Thyroid gland (tissue), 4 donors: ENCODE results near the gene AIF1. TPM values are rescaled to one million over a fixed set of nuclear protein-coding genes. Genes with fewer than 3 reads are reported as not detected.
A peak's percentile ranks its signal among the peaks of the same experiment; 100 is the strongest.

Experiments
- DNase-seq, 2 donors: peaks; one replicate each; pipeline ENCODE4 v3.0.0-alpha.2; 2019
- H3K27ac ChIP-seq, 3 donors: fragments of 200-600 bp; sonication (generic); 1 replicate in 2 of 3; 2 replicates in 1 of 3; pipeline ENCODE4 v1.5.1; 2016 to 2019; ENCODE audit warnings: mild to moderate bottlenecking in 1 of 3, moderate library complexity in 1 of 3
- H3K27me3 ChIP-seq: fragments of 200-600 bp; sonication (generic); one replicate; pipeline ENCODE4 v1.5.1; 2019
- H3K36me3 ChIP-seq, 2 donors: fragments of 200-600 bp; sonication (generic); one replicate each; pipeline ENCODE4 v1.5.1; 2016 to 2019
- H3K4me1 ChIP-seq, 2 donors: fragments of 200-600 bp; sonication (generic); one replicate each; pipeline ENCODE4 v1.5.1; 2017 to 2019
- H3K4me3 ChIP-seq, 3 donors: fragments of 200-600 bp; sonication (generic); replicated peaks in 1 of 3; 1 replicate in 2 of 3; 2 replicates in 1 of 3; pipeline ENCODE4 v1.5.1; 2016; ENCODE audit warnings: mild to moderate bottlenecking in 1 of 3
- H3K9me3 ChIP-seq: fragments of 200-600 bp; sonication (generic); one replicate; pipeline ENCODE4 v1.5.1; 2017
- CTCF ChIP-seq, 6 experiments: fragments of 200-600 bp in 3 of 6; fragments of 450-650 bp in 3 of 6; sonication (generic) in 3 of 6; IDR thresholded peaks; one replicate each; pipeline ENCODE4 v1.5.1; 2016 to 2019; ENCODE audit warnings: antibody characterized with exemption in 6 of 6, mild to moderate bottlenecking in 2 of 6, inconsistent platforms in 1 of 6, moderate library complexity in 1 of 6
- POLR2A ChIP-seq, 2 donors: fragments of 450-650 bp; IDR thresholded peaks; one replicate each; pipeline ENCODE4 v1.6.1; 2017; ENCODE audit warnings: antibody characterized with exemption in 2 of 2, mild to moderate bottlenecking in 2 of 2, moderate library complexity in 1 of 2
- WGBS, 2 donors: methylation state at CpG; one replicate each; pipeline ENCODE4 v1.1.5; 2017; 5-methylcytosine and 5-hydroxymethylcytosine counted together
- intact Hi-C: fragments of 100-400 bp; cut with DNase I; formaldehyde crosslinking; loops from one replicate; pipeline ENCODE4 v1.15.1; 2023
- total RNA-seq, 4 donors: library from RNA; depleted of rRNA; stranded (reverse); fragments of >200 nt; gene quantifications; one replicate each; pipeline ENCODE4 v1.2.3, GENCODE V29; 2016

AIF1 gene
- total RNA-seq, 4 donors from 2014 or later = 8.1 to 37.8 (median 17.6) TPM

GRCh38 chr6:31615748-31616147 lies 714 bp downstream of the AIF1 start:
- H3K4me1 ChIP-seq = peaks cover 0 to 3% of the 10 kb centered on the region in 2 donors
- no peak overlapping the region for H3K27ac ChIP-seq
- no peaks in the 10 kb centered on the region for H3K36me3 ChIP-seq
- intact Hi-C loops = no loop called here
- H3K4me3 ChIP-seq = no peak overlapping the region
- DNase-seq = no peak
- no peaks in the 10 kb centered on the region for H3K27me3 ChIP-seq
- no peak for TF ChIP-seq POLR2A (IDR thresholded peaks at IDR 0.05)
- TF ChIP-seq CTCF (IDR thresholded peaks at IDR 0.05) = no peak
- WGBS, 2 donors = 76% methylated on average over 7 of the region's 7 CpGs
- H3K9me3 ChIP-seq = no peaks in the 10 kb centered on the region

- no peak for DNase-seq
- H3K9me3 ChIP-seq = no peaks in the 10 kb centered on the region
- H3K27ac ChIP-seq = no peak overlapping the region
- 91 to 98% methylated on average over 2 of the region's 2 CpGs for WGBS, 2 donors
- H3K4me1 ChIP-seq = peaks cover 5 to 7% of the 10 kb centered on the region in 2 donors
- intact Hi-C loops = no loop called here
- no peaks in the 10 kb centered on the region for H3K27me3 ChIP-seq
- no peaks in the 10 kb centered on the region for H3K36me3 ChIP-seq
- no peak for TF ChIP-seq CTCF (IDR thresholded peaks at IDR 0.05)
- TF ChIP-seq POLR2A (IDR thresholded peaks at IDR 0.05) = no peak
- no peak overlapping the region for H3K4me3 ChIP-seq
These were observed 2.0 kb downstream of the AIF1 start for GRCh38 chr6:31617010-31617409.

GRCh38 chr6:31619805-31620585 lies 5.0 kb downstream of the AIF1 start:
- peak overlapping the region; percentile 97 to 99 (median 97) for H3K27ac ChIP-seq
- peak in 1 of 6 experiments; percentile 10 for TF ChIP-seq CTCF (IDR thresholded peaks at IDR 0.05)
- TF ChIP-seq POLR2A (IDR thresholded peaks at IDR 0.05) = peak; percentile 76 to 94
- H3K9me3 ChIP-seq = no peaks in the 10 kb centered on the region
- H3K36me3 ChIP-seq = peaks cover 11 to 17% of the 10 kb centered on the region in 2 donors
- WGBS, 2 donors = 0% methylated on average over 50 of the region's 50 CpGs
- DNase-seq = peak; percentile 99
- peak overlapping the region; percentile 6 to 42 (median 19) for H3K4me3 ChIP-seq
- intact Hi-C loops = no loop called here
- peaks cover 9 to 12% of the 10 kb centered on the region in 2 donors for H3K4me1 ChIP-seq
- no peaks in the 10 kb centered on the region for H3K27me3 ChIP-seq

- WGBS, 2 donors = 1 to 2% methylated on average over 31 to 37 of the region's 67 CpGs
- H3K9me3 ChIP-seq = no peaks in the 10 kb centered on the region
- peak in 1 of 2 donors; percentile 48 for TF ChIP-seq POLR2A (IDR thresholded peaks at IDR 0.05)
- TF ChIP-seq CTCF (IDR thresholded peaks at IDR 0.05) = no peak
- DNase-seq = peak in 1 of 2 donors; percentile 78
- intact Hi-C loops = no loop called here
- H3K36me3 ChIP-seq = peaks cover 19 to 24% of the 10 kb centered on the region in 2 donors
- H3K27ac ChIP-seq = peak within 1 kb of the TSS; percentile 97 to 99 (median 97)
- H3K4me3 ChIP-seq = peak within 1 kb of the TSS; percentile 37 to 93 (median 51)
- peaks cover 9 to 12% of the 10 kb centered on the region in 2 donors for H3K4me1 ChIP-seq
- no peaks in the 10 kb centered on the region for H3K27me3 ChIP-seq
These were observed 5.7 kb downstream of the AIF1 start, which contains the start of gene PRRC2A for GRCh38 chr6:31620586-31621319. Gene PRRC2A, plus strand, starts transcription at chr6:31620715. Its CDS starts 2,075 bp downstream, at chr6:31622790.
